ENCODE measurements around the gene SIPA1L2. TPM values are rescaled to one million over a fixed set of nuclear protein-coding genes. Genes with fewer than 3 reads are reported as not detected.

SIPA1L2 gene
- total RNA-seq, 1 donor from 2014 or later = 16.6 TPM

DNA sequence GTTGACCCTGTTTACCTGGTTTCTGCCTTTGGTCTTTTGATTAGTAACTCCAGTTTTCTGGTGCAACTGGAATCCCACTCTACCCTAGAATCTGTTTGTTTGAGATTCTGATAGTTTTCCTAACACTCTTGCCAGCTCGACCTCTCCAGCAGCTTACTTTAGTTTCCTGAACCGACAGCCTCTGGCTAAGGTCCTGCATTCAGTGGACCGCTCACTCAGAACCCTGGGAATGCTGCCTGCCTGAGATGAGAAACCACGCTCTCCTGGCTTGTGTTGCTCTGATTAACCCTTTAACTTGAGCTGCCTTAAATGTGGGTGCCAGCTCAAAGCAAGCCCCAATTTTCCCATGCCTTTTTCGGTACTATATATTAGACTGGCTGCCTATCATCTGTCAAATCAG is 45.3 kb upstream of the SIPA1L2 start:
- peak; percentile 50 for FAIRE-seq
- no peaks in the 10 kb centered on the region for H3K36me3 ChIP-seq (ENCODE audit: control insufficient read depth, insufficient read depth, low read length)
- DNase-seq (ENCODE audit: low read depth) = no peak
- no peak overlapping the region for H3K4me3 ChIP-seq (ENCODE audit: low read depth, low read length)
- TF ChIP-seq, protein P1, sequence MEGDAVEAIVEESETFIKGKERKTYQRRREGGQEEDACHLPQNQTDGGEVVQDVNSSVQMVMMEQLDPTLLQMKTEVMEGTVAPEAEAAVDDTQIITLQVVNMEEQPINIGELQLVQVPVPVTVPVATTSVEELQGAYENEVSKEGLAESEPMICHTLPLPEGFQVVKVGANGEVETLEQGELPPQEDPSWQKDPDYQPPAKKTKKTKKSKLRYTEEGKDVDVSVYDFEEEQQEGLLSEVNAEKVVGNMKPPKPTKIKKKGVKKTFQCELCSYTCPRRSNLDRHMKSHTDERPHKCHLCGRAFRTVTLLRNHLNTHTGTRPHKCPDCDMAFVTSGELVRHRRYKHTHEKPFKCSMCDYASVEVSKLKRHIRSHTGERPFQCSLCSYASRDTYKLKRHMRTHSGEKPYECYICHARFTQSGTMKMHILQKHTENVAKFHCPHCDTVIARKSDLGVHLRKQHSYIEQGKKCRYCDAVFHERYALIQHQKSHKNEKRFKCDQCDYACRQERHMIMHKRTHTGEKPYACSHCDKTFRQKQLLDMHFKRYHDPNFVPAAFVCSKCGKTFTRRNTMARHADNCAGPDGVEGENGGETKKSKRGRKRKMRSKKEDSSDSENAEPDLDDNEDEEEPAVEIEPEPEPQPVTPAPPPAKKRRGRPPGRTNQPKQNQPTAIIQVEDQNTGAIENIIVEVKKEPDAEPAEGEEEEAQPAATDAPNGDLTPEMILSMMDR (IDR thresholded peaks at IDR 0.05; ENCODE audit: insufficient read depth, low read length, severe bottlenecking) = no peak
- no peaks in the 10 kb centered on the region for H3K27me3 ChIP-seq (ENCODE audit: control insufficient read depth, insufficient read depth, low read length)

DNA sequence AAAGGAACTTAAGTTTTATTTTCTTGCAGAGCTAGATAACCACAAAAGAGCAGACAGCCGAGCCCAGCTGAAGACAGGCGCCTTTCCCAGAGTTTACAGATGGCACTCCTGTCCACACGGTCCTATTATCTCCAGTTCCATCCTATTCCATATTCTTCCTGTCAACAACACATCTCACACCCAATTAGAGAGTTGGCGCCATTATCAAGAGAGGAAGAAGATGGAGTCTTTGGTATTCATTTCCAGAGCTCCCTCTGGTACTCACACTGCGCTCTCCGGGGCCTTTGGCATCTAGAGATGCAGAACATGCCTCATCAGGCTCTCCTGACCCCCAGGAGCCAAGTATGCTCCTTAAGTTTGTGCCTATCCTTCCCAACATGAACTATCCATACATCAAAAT is 43.3 kb upstream of the SIPA1L2 start:
- no peaks in the 10 kb centered on the region for H3K27me3 ChIP-seq (ENCODE audit: control insufficient read depth, insufficient read depth, low read length)
- TF ChIP-seq, protein P1 (IDR thresholded peaks at IDR 0.05; ENCODE audit: insufficient read depth, low read length, severe bottlenecking) = no peak
- DNase-seq (ENCODE audit: low read depth) (no peak), FAIRE-seq (no peak)
- H3K36me3 ChIP-seq (ENCODE audit: control insufficient read depth, insufficient read depth, low read length) = no peaks in the 10 kb centered on the region
- no peak overlapping the region for H3K4me3 ChIP-seq (ENCODE audit: low read depth, low read length)

DNA sequence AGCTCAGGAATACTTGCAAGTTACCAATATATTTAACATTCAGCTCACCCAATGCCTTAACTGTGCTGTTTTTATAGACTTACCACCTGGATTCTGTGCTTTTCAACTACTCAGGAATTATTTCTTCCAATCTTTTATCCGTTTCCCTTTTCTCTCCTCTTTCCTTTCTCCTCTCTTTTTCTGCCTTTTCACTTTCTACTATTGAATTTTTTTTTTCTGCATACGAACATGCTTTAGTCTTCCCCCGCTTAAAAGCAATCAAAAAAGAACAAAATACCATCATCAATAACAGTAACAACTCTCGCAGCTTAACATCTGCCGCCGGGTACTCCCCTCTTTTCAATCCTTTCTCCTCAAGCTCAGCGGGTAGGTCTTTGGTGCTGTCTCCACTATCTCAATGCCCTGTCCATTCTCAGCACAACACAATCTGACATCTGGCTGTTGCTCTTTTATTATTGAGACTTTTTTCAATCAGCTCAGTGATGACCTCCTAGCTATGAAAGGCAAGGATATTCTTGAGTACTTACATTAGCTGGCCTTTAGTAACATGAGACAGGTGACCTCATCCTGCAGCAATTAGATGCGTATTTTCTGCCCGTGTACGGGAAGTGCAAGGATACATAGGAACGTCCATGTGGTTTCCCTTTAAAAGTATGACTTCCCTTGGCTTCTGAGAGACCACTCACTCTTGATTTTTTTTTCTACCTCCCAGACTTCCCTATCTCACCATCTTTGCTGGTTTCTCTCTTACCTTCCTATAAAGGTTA is 40.2 kb upstream of the SIPA1L2 start:
- DNase-seq (ENCODE audit: low read depth) (peak; percentile 74), FAIRE-seq (no peak)
- Histone ChIP-seq H3K27me3 (ENCODE audit: control insufficient read depth, insufficient read depth, low read length) (no peaks in the 10 kb centered on the region), H3K4me3 (ENCODE audit: low read depth, low read length) (no peak overlapping the region), H3K36me3 (ENCODE audit: control insufficient read depth, insufficient read depth, low read length) (no peaks in the 10 kb centered on the region)
- TF ChIP-seq, protein P1 (IDR thresholded peaks at IDR 0.05; ENCODE audit: insufficient read depth, low read length, severe bottlenecking) = no peak

DNA sequence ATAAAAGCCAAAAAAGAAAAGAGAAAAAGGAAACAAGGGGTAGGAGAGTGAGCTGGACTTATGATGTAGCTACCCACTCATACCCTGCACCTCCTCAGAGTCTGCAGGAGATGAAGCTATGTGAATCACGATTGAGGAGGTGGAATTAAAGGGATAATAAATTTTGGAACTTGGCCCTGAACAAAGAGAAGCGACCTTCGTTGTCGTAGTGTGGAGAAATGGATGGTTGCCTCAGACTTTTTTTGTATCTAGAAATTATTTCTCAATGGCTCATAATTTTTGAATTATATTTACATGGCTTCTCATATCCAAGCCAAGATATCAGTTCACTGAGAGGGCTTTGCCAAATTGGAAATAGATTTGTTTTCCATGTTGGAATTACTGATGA is 37.8 kb upstream of the SIPA1L2 start:
- DNase-seq (ENCODE audit: low read depth) (no peak), FAIRE-seq (no peak)
- no peak overlapping the region for H3K4me3 ChIP-seq (ENCODE audit: low read depth, low read length)
- no peaks in the 10 kb centered on the region for H3K36me3 ChIP-seq (ENCODE audit: control insufficient read depth, insufficient read depth, low read length)
- no peaks in the 10 kb centered on the region for H3K27me3 ChIP-seq (ENCODE audit: control insufficient read depth, insufficient read depth, low read length)
- TF ChIP-seq, protein P1 (IDR thresholded peaks at IDR 0.05; ENCODE audit: insufficient read depth, low read length, severe bottlenecking) = no peak

DNA sequence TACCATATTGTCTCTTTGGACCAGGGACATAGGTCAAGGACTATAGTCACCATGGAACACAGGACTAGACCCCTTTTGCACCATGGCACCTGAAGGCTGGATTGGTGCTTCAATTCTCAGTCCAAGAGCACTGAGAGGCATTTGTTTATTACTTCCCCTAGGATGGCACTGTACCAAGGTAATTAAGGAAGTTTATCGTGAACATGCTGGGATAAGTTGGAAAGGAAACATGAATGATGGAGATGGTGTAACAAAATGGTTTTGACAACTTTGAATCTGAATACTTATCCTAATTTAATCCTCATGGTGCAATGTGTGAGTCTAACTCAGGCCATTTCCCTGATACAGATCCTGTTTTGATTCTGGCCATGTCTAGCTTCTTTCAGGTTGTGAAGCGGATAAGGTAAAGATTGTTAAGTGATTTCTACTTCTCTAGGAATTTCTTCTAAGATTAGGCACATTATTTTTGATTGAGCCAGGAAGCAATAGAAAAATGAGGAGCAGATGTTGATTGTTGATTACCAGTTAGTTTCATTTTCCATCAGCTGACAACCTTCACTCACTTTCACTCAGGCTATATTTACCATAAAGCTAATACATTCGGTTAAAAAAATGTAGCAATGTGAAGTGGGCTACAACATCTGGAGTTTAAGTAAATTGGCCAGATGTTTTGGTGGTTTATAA is 37.3 kb upstream of the SIPA1L2 start:
- TF ChIP-seq, protein P1 (IDR thresholded peaks at IDR 0.05; ENCODE audit: insufficient read depth, low read length, severe bottlenecking) = no peak
- no peak for FAIRE-seq
- Histone ChIP-seq H3K4me3 (ENCODE audit: low read depth, low read length) (no peak overlapping the region), H3K27me3 (ENCODE audit: control insufficient read depth, insufficient read depth, low read length) (no peaks in the 10 kb centered on the region), H3K36me3 (ENCODE audit: control insufficient read depth, insufficient read depth, low read length) (no peaks in the 10 kb centered on the region)
- DNase-seq (ENCODE audit: low read depth) = no peak

All from bronchial epithelial cell (primary cell).